ENCODE measurements around the gene PABPC1L.

GRCh38 chr20:44891826-44892225 is 18.0 kb upstream of the PABPC1L start:
- TF ChIP-seq EZH2 (IDR thresholded peaks at IDR 0.05) = no peak
- TF ChIP-seq, protein P1, sequence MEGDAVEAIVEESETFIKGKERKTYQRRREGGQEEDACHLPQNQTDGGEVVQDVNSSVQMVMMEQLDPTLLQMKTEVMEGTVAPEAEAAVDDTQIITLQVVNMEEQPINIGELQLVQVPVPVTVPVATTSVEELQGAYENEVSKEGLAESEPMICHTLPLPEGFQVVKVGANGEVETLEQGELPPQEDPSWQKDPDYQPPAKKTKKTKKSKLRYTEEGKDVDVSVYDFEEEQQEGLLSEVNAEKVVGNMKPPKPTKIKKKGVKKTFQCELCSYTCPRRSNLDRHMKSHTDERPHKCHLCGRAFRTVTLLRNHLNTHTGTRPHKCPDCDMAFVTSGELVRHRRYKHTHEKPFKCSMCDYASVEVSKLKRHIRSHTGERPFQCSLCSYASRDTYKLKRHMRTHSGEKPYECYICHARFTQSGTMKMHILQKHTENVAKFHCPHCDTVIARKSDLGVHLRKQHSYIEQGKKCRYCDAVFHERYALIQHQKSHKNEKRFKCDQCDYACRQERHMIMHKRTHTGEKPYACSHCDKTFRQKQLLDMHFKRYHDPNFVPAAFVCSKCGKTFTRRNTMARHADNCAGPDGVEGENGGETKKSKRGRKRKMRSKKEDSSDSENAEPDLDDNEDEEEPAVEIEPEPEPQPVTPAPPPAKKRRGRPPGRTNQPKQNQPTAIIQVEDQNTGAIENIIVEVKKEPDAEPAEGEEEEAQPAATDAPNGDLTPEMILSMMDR (IDR thresholded peaks at IDR 0.05 in 2 of 3, conservative IDR thresholded peaks at IDR 0.05 in 1 of 3; ENCODE audit: borderline replicate concordance in 1 of 3, insufficient read depth in 1 of 3, low read depth in 2 of 3, low read length in 2 of 3) = no peak

All from HCT116 (cell line).